HEK293 (cell line): ENCODE measurements around the gene PHYHD1.

Experiments used
- CTCF ChIP-seq: fragments of 450-650 bp; formaldehyde crosslinking; IDR thresholded peaks from 2 replicates; pipeline ENCODE4 v1.5.1; 2016; ENCODE audit warnings: missing biosample characterization, missing genetic modification characterization
- SETDB1 ChIP-seq: IDR thresholded peaks from one replicate; pipeline ENCODE4 v1.6.1; 2017; ENCODE audit warnings: mild to moderate bottlenecking, low read length, moderate library complexity, mixed read lengths; ENCODE audit not compliant: insufficient read length

DNA sequence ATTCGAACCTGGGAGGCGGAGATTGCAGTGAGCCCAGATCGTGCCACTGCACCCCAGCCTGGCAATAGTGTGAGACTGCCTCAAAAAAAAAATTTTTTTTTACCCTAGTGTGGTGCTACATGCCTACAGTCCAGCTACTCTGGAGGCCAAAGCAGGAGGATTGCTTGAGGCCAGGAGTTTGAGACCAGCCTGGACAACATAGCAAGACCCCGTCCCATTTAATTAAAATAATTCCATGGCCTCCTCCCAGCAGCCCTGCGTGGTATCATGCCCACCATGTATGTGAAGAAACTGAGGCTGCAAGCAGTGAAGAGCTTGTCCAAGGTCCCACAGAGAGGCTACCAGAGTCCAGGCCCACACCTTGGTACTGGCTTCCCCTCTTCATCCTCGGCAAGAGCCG, 19.4 kb upstream of the PHYHD1 start:
- no peak for TF ChIP-seq CTCF (tag by site-specific recombination)
- TF ChIP-seq SETDB1, result no peak
